Endothelial cell of umbilical vein (primary cell): ENCODE results near the gene TPRG1L.

Experiments
- CTCF ChIP-seq, 2 donors: IDR thresholded peaks; 1 replicate in 1 of 2; 2 replicates in 1 of 2; pipeline ENCODE4 v1.5.1; 2011; ENCODE audit warnings: low read length in 2 of 2, mild to moderate bottlenecking in 2 of 2, moderate library complexity in 2 of 2, control low read depth in 1 of 2, inconsistent platforms in 1 of 2, low read depth in 1 of 2; ENCODE audit not compliant: insufficient read depth in 1 of 2; ENCODE audit errors: extremely low read depth in 1 of 2
- MYC ChIP-seq: IDR thresholded peaks from one replicate; pipeline ENCODE4 v1.6.1; 2011; ENCODE audit warnings: mild to moderate bottlenecking, low read depth, low read length

- TF ChIP-seq CTCF (IDR thresholded peaks at IDR 0.05; ENCODE audit: extremely low read depth in 1 of 2, insufficient read depth in 1 of 2, low read depth in 1 of 2, low read length in 2 of 2) (no peak), MYC (no peak)
Observed at GRCh38 chr1:3585940-3586568, 38.8 kb upstream of the TPRG1L start.
